Measurements from ENCODE around the gene AGBL4. TPM values are rescaled to one million over a fixed set of nuclear protein-coding genes. Genes with fewer than 3 reads are reported as not detected.

The AGBL4 gene
- total and polyA plus RNA-seq, 9 of the 15 experiments (the other 6 are each of a cell fraction or from before 2014, with no cell fraction given), result 0.11 TPM; not detected in 7

DNA sequence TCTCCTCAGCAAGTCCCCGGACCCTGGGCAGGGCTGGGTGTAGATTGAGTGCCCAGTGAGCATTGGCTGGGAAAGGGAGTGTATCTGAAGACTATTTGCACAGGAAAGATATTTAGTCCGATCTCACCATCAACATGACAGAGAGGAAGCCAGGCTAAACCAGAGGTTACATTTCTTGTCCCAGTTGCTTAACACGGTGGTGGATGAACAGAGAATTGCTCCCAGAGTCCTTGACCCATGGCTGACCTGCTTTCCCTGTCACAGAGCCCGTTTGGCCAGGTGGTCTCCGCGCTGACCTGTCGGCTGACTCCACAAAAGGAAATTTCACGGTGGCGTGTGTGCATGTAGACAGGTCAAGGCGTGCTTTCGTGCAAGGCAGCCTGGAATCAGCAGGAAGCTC is 1330.6 kb downstream of the AGBL4 start:
- no peaks in the 10 kb centered on the region for H3K36me3 ChIP-seq (ENCODE audit: control insufficient read depth, insufficient read depth, low read length)
- 0 out of 5 replicates have a peak, but pooled peaks cover 0 to 6% of the 10 kb centered on the region in 2 experiments for H3K27me3 ChIP-seq (ENCODE audit: control insufficient read depth in 2 of 2, insufficient read depth in 2 of 2, low read length in 2 of 2)
- H3K4me3 ChIP-seq, result no peak overlapping the region
- no peak overlapping the region for H3K27ac ChIP-seq (ENCODE audit: extremely low read depth, low read depth, low read length)
- in situ Hi-C loops (cut with MboI), result no loop called here
- H2AFZ ChIP-seq (ENCODE audit: low read depth, low read length), result no peak overlapping the region
- H3K4me2 ChIP-seq (ENCODE audit: insufficient read depth, low read length), result no peak overlapping the region
- H3K4me1 ChIP-seq (replicated peaks in 1 of 2; ENCODE audit: control insufficient read depth in 2 of 2, insufficient read depth in 2 of 2, low read length in 2 of 2), result no peaks in the 10 kb centered on the region
- no TSS peak for BruUV-seq (replicated peaks)
- H3K9ac ChIP-seq (ENCODE audit: insufficient read depth in 1 of 2, low read depth in 2 of 2, low read length in 2 of 2), result no peak overlapping the region
- FAIRE-seq (no peak), DNase-seq (ENCODE audit: extremely low read depth in 1 of 4, low spot score in 3 of 4) (no peak), ATAC-seq (no peak)
- H4K20me1 ChIP-seq (replicated peaks; ENCODE audit: control insufficient read depth, insufficient read depth, low read length), result no peaks in the 10 kb centered on the region
- no peaks in the 10 kb centered on the region for H3K79me2 ChIP-seq (ENCODE audit: control insufficient read depth, insufficient read depth, low read length)
- no peaks in the 10 kb centered on the region for H3K9me3 ChIP-seq (replicated peaks; ENCODE audit: control insufficient read depth, insufficient read depth, low read depth, low read length)
- ChIA-PET POLR2A (no interaction called here), CTCF (ENCODE audit: low intra/inter-chr PET ratio) (no interaction called here)
- TF ChIP-seq ZNF263 (CRISPR knock-in tag; IDR thresholded peaks at IDR 0.05; ENCODE audit: borderline replicate concordance), result no peak
- TF ChIP-seq HOXB6 (CRISPR knock-in tag; IDR thresholded peaks at IDR 0.05; ENCODE audit: borderline replicate concordance), result no peak
- TF ChIP-seq SP2 (IDR thresholded peaks at IDR 0.05; ENCODE audit: extremely low read depth, low read depth, low read length, poor library complexity, severe bottlenecking), result no peak
- TF ChIP-seq SMAD2 (IDR thresholded peaks at IDR 0.05; ENCODE audit: low read depth, low read length), result no peak
- TF ChIP-seq ZNF121 (CRISPR knock-in tag; conservative IDR thresholded peaks at IDR 0.05), result no peak
- TF ChIP-seq SLC30A9 (CRISPR knock-in tag; IDR thresholded peaks at IDR 0.05), result no peak
- no peak for TF ChIP-seq CHD4 (IDR thresholded peaks at IDR 0.05; ENCODE audit: insufficient read depth, insufficient replicate concordance, low read depth, low read length, poor library complexity, severe bottlenecking)
- no peak for TF ChIP-seq GATAD2A (IDR thresholded peaks at IDR 0.05)
- TF ChIP-seq, protein P1, sequence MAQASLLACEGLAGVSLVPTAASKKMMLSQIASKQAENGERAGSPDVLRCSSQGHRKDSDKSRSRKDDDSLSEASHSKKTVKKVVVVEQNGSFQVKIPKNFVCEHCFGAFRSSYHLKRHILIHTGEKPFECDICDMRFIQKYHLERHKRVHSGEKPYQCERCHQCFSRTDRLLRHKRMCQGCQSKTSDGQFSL (CRISPR knock-in tag; IDR thresholded peaks at IDR 0.05), result no peak
- TF ChIP-seq, protein P1 (tag; IDR thresholded peaks at IDR 0.05), result no peak
- TF ChIP-seq, protein P2, sequence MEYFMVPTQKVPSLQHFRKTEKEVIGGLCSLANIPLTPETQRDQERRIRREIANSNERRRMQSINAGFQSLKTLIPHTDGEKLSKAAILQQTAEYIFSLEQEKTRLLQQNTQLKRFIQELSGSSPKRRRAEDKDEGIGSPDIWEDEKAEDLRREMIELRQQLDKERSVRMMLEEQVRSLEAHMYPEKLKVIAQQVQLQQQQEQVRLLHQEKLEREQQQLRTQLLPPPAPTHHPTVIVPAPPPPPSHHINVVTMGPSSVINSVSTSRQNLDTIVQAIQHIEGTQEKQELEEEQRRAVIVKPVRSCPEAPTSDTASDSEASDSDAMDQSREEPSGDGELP (CRISPR knock-in tag; IDR thresholded peaks at IDR 0.05; ENCODE audit: borderline replicate concordance), result no peak
- TF ChIP-seq ZNF717 (CRISPR knock-in tag; IDR thresholded peaks at IDR 0.05), result no peak
- no peak for TF ChIP-seq KLF6 (CRISPR knock-in tag; IDR thresholded peaks at IDR 0.05; ENCODE audit: borderline replicate concordance)
- no peak for TF ChIP-seq ZNF431 (CRISPR knock-in tag; IDR thresholded peaks at IDR 0.05)
- TF ChIP-seq HNRNPK (IDR thresholded peaks at IDR 0.05; ENCODE audit: low read depth, low read length, poor library complexity, severe bottlenecking), result no peak
- TF ChIP-seq CBFB (CRISPR knock-in tag; IDR thresholded peaks at IDR 0.05), result no peak
- no peak for TF ChIP-seq HMG20B (CRISPR knock-in tag; IDR thresholded peaks at IDR 0.05)
- TF ChIP-seq MTF1 (CRISPR knock-in tag; IDR thresholded peaks at IDR 0.05; ENCODE audit: borderline replicate concordance), result no peak
- TF ChIP-seq, protein P3, sequence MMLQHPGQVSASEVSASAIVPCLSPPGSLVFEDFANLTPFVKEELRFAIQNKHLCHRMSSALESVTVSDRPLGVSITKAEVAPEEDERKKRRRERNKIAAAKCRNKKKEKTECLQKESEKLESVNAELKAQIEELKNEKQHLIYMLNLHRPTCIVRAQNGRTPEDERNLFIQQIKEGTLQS (IDR thresholded peaks at IDR 0.05), result no peak
- TF ChIP-seq, protein P3 (CRISPR knock-in tag; conservative IDR thresholded peaks at IDR 0.05), result no peak
- 2% methylated on average over 11 of the region's 11 CpGs for WGBS (ENCODE audit: insufficient coverage, low coverage, missing lambda C conversion rate)
- intact Hi-C loops (cut with micrococcal nuclease), result no loop called here
- no peaks in the 10 kb centered on the region for H3K9me1 ChIP-seq (ENCODE audit: control insufficient read depth, insufficient read depth, low read length)
